G401.6 (cell line): Measurements from ENCODE around the gene CATSPERB.
"Not testable (repeated sequence)": the region's sequence is repeated elsewhere in the genome, so short reads cannot be mapped to it uniquely, and the experiment has no call there.

Experiments used
- FAIRE-seq: peaks from 2 replicates; lab custom pipeline; 2012; peaks lifted over from hg19 to GRCh38; lab: Jason Lieb, UNC

CATSPERB gene

GRCh38 chr14:91577632-91578233 is 154.2 kb downstream of the CATSPERB start:
- no peak for FAIRE-seq

- no peak for FAIRE-seq
Observed at GRCh38 chr14:91575469-91576208, 156.2 kb downstream of the CATSPERB start.

GRCh38 chr14:91573894-91574837 is 157.7 kb downstream of the CATSPERB start:
- no peak for FAIRE-seq

GRCh38 chr14:91573528-91573893 is 158.4 kb downstream of the CATSPERB start:
- no peak for FAIRE-seq

- FAIRE-seq = no peak
Observed at GRCh38 chr14:91570021-91570420, 161.9 kb downstream of the CATSPERB start.

- FAIRE-seq = no peak
Observed at GRCh38 chr14:91569301-91569700, 162.6 kb downstream of the CATSPERB start.

GRCh38 chr14:91568626-91569025 is 163.3 kb downstream of the CATSPERB start:
- no peak for FAIRE-seq

GRCh38 chr14:91567827-91568226 is 164.1 kb downstream of the CATSPERB start:
- FAIRE-seq = not testable (repeated sequence)

GRCh38 chr14:91555531-91555930 is 176.4 kb downstream of the CATSPERB start:
- FAIRE-seq = no peak

GRCh38 chr14:91554535-91555332 is 177.2 kb downstream of the CATSPERB start:
- no peak for FAIRE-seq

GRCh38 chr14:91548108-91548507 is 183.8 kb downstream of the CATSPERB start:
- no peak for FAIRE-seq

GRCh38 chr14:91545946-91546716 is 185.8 kb downstream of the CATSPERB start:
- no peak for FAIRE-seq

GRCh38 chr14:91545204-91545603 is 186.7 kb downstream of the CATSPERB start:
- no peak for FAIRE-seq

- FAIRE-seq = no peak
Observed at GRCh38 chr14:91536327-91536726, 195.6 kb downstream of the CATSPERB start.

- not testable (repeated sequence) for FAIRE-seq
Observed at GRCh38 chr14:91534059-91534458, 197.8 kb downstream of the CATSPERB start.

GRCh38 chr14:91533623-91534022 is 198.3 kb downstream of the CATSPERB start:
- no peak for FAIRE-seq
